ENCODE data around the gene GNAI1.

The GNAI1 gene

DNA sequence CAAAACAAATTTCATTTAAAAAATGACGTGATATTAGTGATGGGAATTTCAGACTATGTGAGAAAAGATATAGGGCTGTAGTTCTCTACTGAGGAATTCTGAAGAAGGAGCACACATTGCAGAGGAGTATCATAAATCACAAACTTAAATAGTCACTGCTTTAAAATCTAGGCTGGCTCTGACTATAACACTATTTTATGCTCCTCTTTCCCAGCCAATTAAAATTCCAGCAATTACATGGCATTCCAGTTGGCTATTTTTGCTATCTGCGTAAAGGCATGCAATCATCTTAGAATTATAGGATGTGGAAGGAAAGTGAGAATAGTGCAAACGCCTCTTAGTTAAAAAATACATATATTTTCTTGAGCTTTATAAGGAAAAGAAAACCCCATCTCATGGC is 123.1 kb downstream of the GNAI1 start:
- no peak for DNase-seq

DNA sequence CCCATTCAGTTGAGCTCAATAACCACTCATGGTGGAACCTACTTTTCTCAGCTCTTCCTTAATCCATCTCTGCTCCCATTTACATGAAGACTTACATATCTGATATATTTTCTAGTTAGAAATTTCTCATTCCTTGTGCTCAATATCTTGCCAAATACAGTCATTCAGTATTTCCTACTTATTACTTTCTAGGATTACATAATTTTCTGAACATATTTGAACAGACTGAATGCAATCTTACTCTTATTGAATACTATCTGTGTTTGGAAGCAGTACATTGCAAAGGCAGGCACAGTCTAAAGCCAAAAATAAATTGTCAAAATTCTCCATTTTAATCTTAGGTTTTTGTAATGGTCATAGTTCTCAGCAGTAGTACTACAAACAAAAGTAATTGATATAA is 126.0 kb downstream of the GNAI1 start:
- no peak for DNase-seq

GRCh38 chr7:80263333-80263732 is 128.7 kb downstream of the GNAI1 start:
- DNase-seq, result no peak

DNA sequence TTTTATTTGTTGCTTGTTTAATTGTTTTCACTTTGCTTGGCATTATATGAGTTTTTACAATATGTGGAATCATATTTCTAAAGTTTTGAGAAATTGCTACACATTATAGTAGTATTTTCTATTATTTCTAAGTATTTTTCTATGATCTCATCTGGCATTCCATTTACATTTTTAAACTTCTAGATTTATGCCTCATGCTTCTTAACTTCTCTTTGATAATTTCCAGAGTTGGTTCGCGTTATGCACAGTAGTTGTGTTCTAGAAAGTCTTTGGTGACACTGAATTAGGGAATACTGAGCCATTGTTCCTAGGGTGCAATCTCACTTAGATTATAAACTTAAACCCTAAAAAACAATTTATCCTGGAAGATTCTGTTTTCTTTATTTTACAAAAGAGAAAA is 129.2 kb downstream of the GNAI1 start:
- DNase-seq, result no peak

DNA sequence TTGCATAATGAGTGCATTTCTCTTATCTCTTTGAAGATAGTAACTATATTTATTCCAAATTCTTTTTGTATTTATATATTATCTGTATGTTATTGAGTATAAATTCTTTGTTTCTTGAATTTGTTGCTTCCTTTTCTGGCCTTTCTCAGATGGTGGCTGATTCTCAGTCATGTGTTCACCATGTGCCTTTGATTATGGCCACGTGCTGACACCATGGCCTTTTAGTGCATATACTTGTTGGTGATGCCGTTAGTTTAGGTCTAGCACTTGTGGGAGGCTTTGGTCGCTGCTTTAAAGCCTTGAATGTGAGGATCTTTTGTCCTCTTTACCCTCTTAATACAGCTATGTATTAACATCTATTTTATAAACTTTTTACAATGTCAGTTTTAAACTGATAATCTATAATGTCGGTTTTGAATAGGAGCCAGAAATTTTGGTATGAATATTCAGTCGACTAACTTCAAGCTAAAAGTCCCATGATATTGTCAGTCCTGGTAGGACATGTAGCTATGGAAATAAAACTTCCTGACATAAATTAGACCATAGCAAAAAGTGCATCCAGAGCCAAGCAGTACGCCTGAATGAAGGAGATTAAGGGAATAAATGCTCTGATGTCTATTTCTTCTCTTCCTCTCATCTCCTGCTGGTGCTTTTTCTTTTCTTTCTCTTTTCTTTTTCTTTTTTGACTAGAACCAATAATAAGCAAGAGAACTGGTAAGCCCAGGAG is 130.3 kb downstream of the GNAI1 start:
- DNase-seq, result no peak

GRCh38 chr7:80272560-80273239 is 138.1 kb downstream of the GNAI1 start:
- DNase-seq, result no peak

GRCh38 chr7:80273327-80273726 is 138.7 kb downstream of the GNAI1 start:
- DNase-seq, result no peak

DNA sequence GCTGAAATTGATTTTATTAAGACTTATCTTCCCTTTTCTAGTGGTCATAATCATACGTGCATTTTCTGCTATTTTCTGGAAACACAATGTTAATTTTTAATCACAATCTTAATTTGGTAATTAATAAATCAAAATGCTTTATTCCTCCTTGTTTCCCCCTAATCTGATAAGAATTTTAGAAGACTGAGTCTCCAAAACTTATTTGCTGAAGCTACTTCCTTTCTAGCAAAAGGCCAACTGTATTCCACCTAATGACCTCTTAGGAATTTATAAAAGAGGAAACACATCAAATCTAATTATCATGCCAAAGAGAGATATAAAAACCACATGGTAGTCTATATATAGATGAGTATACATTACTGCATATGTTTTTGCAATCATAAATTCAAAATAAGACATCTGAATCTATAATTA is 140.6 kb downstream of the GNAI1 start:
- no peak for DNase-seq
